Transverse colon (tissue), 4 donors: Measurements from ENCODE around the gene FIBCD1. TPM values are rescaled to one million over a fixed set of nuclear protein-coding genes. Genes with fewer than 3 reads are reported as not detected.

Experiments
- DNase-seq: peaks from one replicate; pipeline ENCODE4 v3.0.0-alpha.2; 2019
- H3K27ac ChIP-seq, 4 donors: fragments of 200-600 bp; sonication (generic); 2 replicates each; pipeline ENCODE4 v1.5.1; 2016 to 2018; ENCODE audit warnings: inconsistent platforms in 4 of 4
- H3K27me3 ChIP-seq: fragments of 200-600 bp; sonication (generic); 2 replicates; pipeline ENCODE4 v1.5.1; 2017; ENCODE audit warnings: inconsistent platforms
- H3K36me3 ChIP-seq, 4 donors: fragments of 200-600 bp; sonication (generic); 2 replicates each; pipeline ENCODE4 v1.5.1; 2017 to 2019; ENCODE audit warnings: inconsistent platforms in 4 of 4
- H3K4me1 ChIP-seq, 4 donors: fragments of 200-600 bp; sonication (generic); 2 replicates each; pipeline ENCODE4 v1.5.1; 2017 to 2020; ENCODE audit warnings: inconsistent platforms in 4 of 4
- H3K4me3 ChIP-seq, 4 donors: fragments of 200-600 bp; sonication (generic); 1 replicate in 1 of 4; 2 replicates in 3 of 4; pipeline versions ENCODE4 v1.5.1 to v1.6.1; 2017 to 2019; ENCODE audit warnings: inconsistent platforms in 4 of 4
- H3K9me3 ChIP-seq, 2 donors: fragments of 200-600 bp; sonication (generic); 2 replicates each; pipeline ENCODE4 v1.5.1; 2017 to 2019; ENCODE audit warnings: inconsistent platforms in 2 of 2
- EP300 ChIP-seq: sonication (generic); formaldehyde crosslinking; IDR thresholded peaks from one replicate; pipeline ENCODE4 v1.6.1; 2017; ENCODE audit warnings: antibody characterized with exemption, low read depth
- POLR2A ChIP-seq: fragments of 450-650 bp; IDR thresholded peaks from one replicate; pipeline ENCODE4 v1.6.1; 2016; ENCODE audit warnings: antibody characterized with exemption, mild to moderate bottlenecking, moderate library complexity
- POLR2AphosphoS5 ChIP-seq, 3 donors: sonication (generic); formaldehyde crosslinking; IDR thresholded peaks; one replicate each; pipeline ENCODE4 v1.6.1; 2016; ENCODE audit warnings: antibody characterized with exemption in 3 of 3
- WGBS, 2 donors: methylation state at CpG; one replicate each; pipeline ENCODE4 v1.1.5; 2018; ENCODE audit warnings: low coverage in 1 of 2; 5-methylcytosine and 5-hydroxymethylcytosine counted together
- in situ Hi-C, 4 donors: fragments of 200-750 bp; cut with MboI; loops; one replicate each; pipeline versions ENCODE4 v1.15.0 to v1.15.1; 2017; ENCODE audit warnings: low sequenced_read_pairs in 3 of 4, low pct_ligation_motif_present in 1 of 4, low pct_unique_long_range_greater_than_20kb in 1 of 4
- intact Hi-C: fragments of 100-400 bp; cut with DNase I; formaldehyde crosslinking; loops from one replicate; pipeline ENCODE4 v1.15.1; 2023; ENCODE audit warnings: low total_unique reads
- total RNA-seq, 4 donors: library from RNA; depleted of rRNA; stranded (reverse); fragments of >200 nt; gene quantifications; one replicate each; pipeline ENCODE4 v1.1.0, GENCODE V29; 2016
- TF ChIP-seq, protein P1 (sequence below), 5 experiments: fragments of 200-600 bp in 3 of 5; fragments of 450-650 bp in 2 of 5; sonication (generic) in 3 of 5; IDR thresholded peaks; 1 replicate in 2 of 5; 2 replicates in 3 of 5; pipeline ENCODE4 v1.5.1; 2016 to 2017; ENCODE audit warnings: antibody characterized with exemption in 5 of 5, inconsistent platforms in 3 of 5, mild to moderate bottlenecking in 2 of 5, moderate library complexity in 1 of 5

FIBCD1 gene
- total RNA-seq, 4 donors from 2014 or later = 1.6 to 54.7 (median 3.3) TPM; not detected in 1

- intact Hi-C loops = no loop called here
- DNase-seq = no peak
- TF ChIP-seq EP300 (no peak), POLR2A (no peak), POLR2AphosphoS5 (IDR thresholded peaks at IDR 0.05) (no peak)
- TF ChIP-seq, protein P1, sequence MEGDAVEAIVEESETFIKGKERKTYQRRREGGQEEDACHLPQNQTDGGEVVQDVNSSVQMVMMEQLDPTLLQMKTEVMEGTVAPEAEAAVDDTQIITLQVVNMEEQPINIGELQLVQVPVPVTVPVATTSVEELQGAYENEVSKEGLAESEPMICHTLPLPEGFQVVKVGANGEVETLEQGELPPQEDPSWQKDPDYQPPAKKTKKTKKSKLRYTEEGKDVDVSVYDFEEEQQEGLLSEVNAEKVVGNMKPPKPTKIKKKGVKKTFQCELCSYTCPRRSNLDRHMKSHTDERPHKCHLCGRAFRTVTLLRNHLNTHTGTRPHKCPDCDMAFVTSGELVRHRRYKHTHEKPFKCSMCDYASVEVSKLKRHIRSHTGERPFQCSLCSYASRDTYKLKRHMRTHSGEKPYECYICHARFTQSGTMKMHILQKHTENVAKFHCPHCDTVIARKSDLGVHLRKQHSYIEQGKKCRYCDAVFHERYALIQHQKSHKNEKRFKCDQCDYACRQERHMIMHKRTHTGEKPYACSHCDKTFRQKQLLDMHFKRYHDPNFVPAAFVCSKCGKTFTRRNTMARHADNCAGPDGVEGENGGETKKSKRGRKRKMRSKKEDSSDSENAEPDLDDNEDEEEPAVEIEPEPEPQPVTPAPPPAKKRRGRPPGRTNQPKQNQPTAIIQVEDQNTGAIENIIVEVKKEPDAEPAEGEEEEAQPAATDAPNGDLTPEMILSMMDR (IDR thresholded peaks at IDR 0.05) = no peak
- 86% methylated on average over 19 of the region's 19 CpGs; no CpG with 5 or more reads in 1 of the 2 donors for WGBS, 2 donors
- H3K27ac ChIP-seq = no peak overlapping the region
- H3K9me3 ChIP-seq = no peaks in the 10 kb centered on the region
- no peaks in the 10 kb centered on the region for H3K36me3 ChIP-seq
- H3K4me3 ChIP-seq = no peak overlapping the region
- in situ Hi-C loops = no loop called here
- no peaks in the 10 kb centered on the region for H3K4me1 ChIP-seq
- H3K27me3 ChIP-seq = peaks cover 3% of the 10 kb centered on the region
These were observed 30.1 kb downstream of the FIBCD1 start for GRCh38 chr9:130908878-130909355.

- Histone ChIP-seq H3K27me3 (peaks cover 2% of the 10 kb centered on the region), H3K9me3 (no peaks in the 10 kb centered on the region), H3K4me1 (no peaks in the 10 kb centered on the region), H3K36me3 (no peaks in the 10 kb centered on the region), H3K27ac (no peak overlapping the region), H3K4me3 (no peak overlapping the region)
- intact Hi-C loops (no loop called here), in situ Hi-C loops (no loop called here)
- WGBS, 2 donors = 69 to 80% methylated on average over 8 to 22 of the region's 22 CpGs
- TF ChIP-seq, protein P1 (IDR thresholded peaks at IDR 0.05) = no peak
- no peak for TF ChIP-seq POLR2AphosphoS5 (IDR thresholded peaks at IDR 0.05)
- TF ChIP-seq EP300 = no peak
- no peak for TF ChIP-seq POLR2A
- DNase-seq = no peak
These were observed 30.7 kb downstream of the FIBCD1 start for GRCh38 chr9:130908146-130908877.

DNA sequence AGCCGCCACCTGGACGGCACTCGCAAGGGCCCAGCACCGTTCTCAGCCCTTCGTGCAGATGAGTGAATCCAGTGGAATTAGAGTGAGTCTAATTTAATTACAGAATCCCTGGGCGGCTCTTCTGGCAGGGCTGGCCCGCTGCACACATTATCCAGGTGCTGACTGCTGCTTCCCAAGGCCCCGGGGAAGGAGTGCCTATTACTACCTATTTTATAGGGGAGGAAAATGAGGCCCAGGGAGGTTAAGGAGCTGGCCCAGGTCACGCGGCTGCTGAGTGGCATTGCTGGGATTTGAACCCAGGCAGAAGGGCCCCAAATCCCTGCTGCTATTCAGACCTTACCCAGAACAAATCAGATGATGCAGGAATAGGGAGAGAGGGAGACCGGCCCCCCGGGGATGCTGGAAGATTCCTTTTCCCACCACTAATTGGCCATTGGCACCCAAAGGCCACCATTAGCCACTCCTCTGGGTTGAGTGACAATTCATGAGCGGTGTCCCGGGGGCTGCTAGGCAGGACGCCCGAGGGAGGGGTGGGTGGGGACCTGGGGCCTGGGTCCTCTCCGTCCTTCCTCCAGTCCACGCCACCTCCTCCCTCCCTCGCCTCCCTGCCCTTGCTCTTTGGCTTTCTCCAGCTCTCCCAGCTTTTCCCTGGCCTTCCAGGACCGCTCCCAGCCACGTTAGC lies 32.2 kb downstream of the FIBCD1 start:
- no peaks in the 10 kb centered on the region for H3K9me3 ChIP-seq
- intact Hi-C loops (no loop called here), in situ Hi-C loops (no loop called here)
- 82 to 100% methylated on average over 2 to 21 of the region's 21 CpGs for WGBS, 2 donors
- no peaks in the 10 kb centered on the region for H3K36me3 ChIP-seq
- H3K27ac ChIP-seq = no peak overlapping the region
- DNase-seq = no peak
- H3K27me3 ChIP-seq = peaks cover 8% of the 10 kb centered on the region
- no peaks in the 10 kb centered on the region for H3K4me1 ChIP-seq
- TF ChIP-seq POLR2A = no peak
- TF ChIP-seq, protein P1 (IDR thresholded peaks at IDR 0.05) = no peak
- TF ChIP-seq POLR2AphosphoS5 (IDR thresholded peaks at IDR 0.05) = no peak
- no peak for TF ChIP-seq EP300
- H3K4me3 ChIP-seq = no peak overlapping the region

GRCh38 chr9:130905902-130906734 lies 32.9 kb downstream of the FIBCD1 start:
- Histone ChIP-seq H3K36me3 (no peaks in the 10 kb centered on the region), H3K27me3 (peaks cover 11% of the 10 kb centered on the region), H3K4me1 (no peaks in the 10 kb centered on the region), H3K4me3 (no peak overlapping the region), H3K27ac (no peak overlapping the region), H3K9me3 (no peaks in the 10 kb centered on the region)
- in situ Hi-C loops = no loop called here
- DNase-seq = no peak
- no peak for TF ChIP-seq POLR2A
- TF ChIP-seq EP300 = no peak
- TF ChIP-seq, protein P1 (IDR thresholded peaks at IDR 0.05) = no peak
- intact Hi-C loops = no loop called here
- 85% methylated on average over 24 of the region's 24 CpGs; no CpG with 5 or more reads in 1 of the 2 donors for WGBS, 2 donors
